PC-3 (cell line): ENCODE results near the gene RCN1. TPM values are rescaled to one million over a fixed set of nuclear protein-coding genes. Genes with fewer than 3 reads are reported as not detected.

Experiments used
- ATAC-seq: fragments of 200-7000 bp; cut with Tn5 transposase; 2 replicates; pipeline ENCODE4 v1.9.1; 2020; ENCODE audit warnings: mild to moderate bottlenecking, moderate library complexity
- BruUV-seq: library from RNA; stranded (reverse); fragments of 400-500 nt; replicated peaks from 2 replicates; lab custom pipeline; 2021; lab: Mats Ljungman, UMichigan
- CTCF ChIA-PET: fragments of 300-600 bp; sonication (Branson Sonifier 250); formaldehyde crosslinking; loops from one replicate; lab custom pipeline; 2022; ENCODE audit warnings: antibody characterized with exemption; lab: Charles Lee
- POLR2A ChIA-PET: fragments of 300-600 bp; sonication (Branson Sonifier 250); formaldehyde crosslinking; loops from one replicate; lab custom pipeline; 2022; ENCODE audit warnings: antibody characterized with exemption; ENCODE audit not compliant: unreplicated experiment; lab: Charles Lee
- DNase-seq: peaks from one replicate; pipeline ENCODE4 v3.0.0-alpha.2; 2015
- H2AFZ ChIP-seq: fragments of 300-600 bp; sonication (generic); 2 replicates; pipeline ENCODE4 v1.6.0; 2016; ENCODE audit warnings: antibody characterized with exemption, low read length
- H3F3A ChIP-seq: fragments of 300-600 bp; sonication (generic); one replicate; pipeline ENCODE4 v1.6.0; 2017; ENCODE audit warnings: antibody characterized with exemption, low read length, control low read depth, mild to moderate bottlenecking; ENCODE audit not compliant: unreplicated experiment
- H3K27ac ChIP-seq: fragments of 300-600 bp; sonication (generic); 2 replicates; pipeline ENCODE4 v1.5.1; 2016; ENCODE audit warnings: mild to moderate bottlenecking, low read length
- H3K27me3 ChIP-seq: fragments of 300-600 bp; sonication (generic); 2 replicates; pipeline ENCODE4 v1.6.1; 2016; ENCODE audit warnings: low read length, mixed read lengths
- H3K36me3 ChIP-seq: fragments of 300-600 bp; sonication (generic); 2 replicates; pipeline ENCODE4 v1.6.1; 2016; ENCODE audit warnings: low read depth, mixed run types, low read length, mixed read lengths
- H3K4me1 ChIP-seq: fragments of 300-600 bp; sonication (generic); 2 replicates; pipeline ENCODE4 v1.5.1; 2016; ENCODE audit warnings: low read length; ENCODE audit not compliant: insufficient read depth
- H3K4me2 ChIP-seq: fragments of 300-600 bp; sonication (generic); 2 replicates; pipeline ENCODE4 v1.6.0; 2016; ENCODE audit warnings: low read length
- H3K4me3 ChIP-seq: fragments of 300-600 bp; sonication (generic); 2 replicates; pipeline ENCODE4 v1.5.1; 2016; ENCODE audit warnings: mild to moderate bottlenecking, low read length, mixed read lengths
- H3K79me2 ChIP-seq: fragments of 300-600 bp; sonication (generic); 2 replicates; pipeline ENCODE4 v1.6.1; 2017; ENCODE audit warnings: low read length, mixed read lengths
- H3K9ac ChIP-seq: fragments of 300-600 bp; sonication (generic); 2 replicates; pipeline ENCODE4 v1.6.0; 2016; ENCODE audit warnings: mild to moderate bottlenecking, low read length
- H3K9me2 ChIP-seq: fragments of 300-600 bp; sonication (generic); replicated peaks from 2 replicates; pipeline ENCODE4 v1.6.1; 2016; ENCODE audit warnings: mixed run types, low read length, mixed read lengths
- H3K9me3 ChIP-seq: fragments of 300-600 bp; sonication (generic); 2 replicates; pipeline ENCODE4 v1.6.1; 2016; ENCODE audit warnings: low read length, mixed read lengths
- H4K20me1 ChIP-seq: fragments of 300-600 bp; sonication (generic); 2 replicates; pipeline ENCODE4 v1.6.1; 2016; ENCODE audit warnings: low read length, mixed read lengths
- EZH2 ChIP-seq: fragments of 300-600 bp; sonication (generic); IDR thresholded peaks from one replicate; pipeline ENCODE4 v1.6.1; 2017; ENCODE audit warnings: antibody characterized with exemption, mild to moderate bottlenecking, low read length; ENCODE audit not compliant: unreplicated experiment
- EZH2phosphoT487 ChIP-seq: fragments of 300-600 bp; sonication (generic); IDR thresholded peaks from 2 replicates; pipeline ENCODE4 v1.6.1; 2018; ENCODE audit warnings: mild to moderate bottlenecking, antibody characterized with exemption, low read length, borderline replicate concordance
- intact Hi-C: fragments of 100-400 bp; cut with micrococcal nuclease; formaldehyde crosslinking; loops from 2 replicates; pipeline ENCODE4 v1.9.0; 2023
- total RNA-seq: library from RNA; depleted of rRNA; stranded (reverse); fragments of >200 nt; gene quantifications from 2 replicates; pipeline ENCODE4 v1.2.3, GENCODE V29; 2014
- TF ChIP-seq, protein P1 (sequence below): fragments of 300-600 bp; sonication (generic); conservative IDR thresholded peaks from 2 replicates; pipeline ENCODE4 v1.5.1; 2017; ENCODE audit warnings: antibody characterized with exemption, low read depth, mild to moderate bottlenecking, low read length

The RCN1 gene
- total RNA-seq, 1 experiment from 2014 or later = 110 TPM

DNA sequence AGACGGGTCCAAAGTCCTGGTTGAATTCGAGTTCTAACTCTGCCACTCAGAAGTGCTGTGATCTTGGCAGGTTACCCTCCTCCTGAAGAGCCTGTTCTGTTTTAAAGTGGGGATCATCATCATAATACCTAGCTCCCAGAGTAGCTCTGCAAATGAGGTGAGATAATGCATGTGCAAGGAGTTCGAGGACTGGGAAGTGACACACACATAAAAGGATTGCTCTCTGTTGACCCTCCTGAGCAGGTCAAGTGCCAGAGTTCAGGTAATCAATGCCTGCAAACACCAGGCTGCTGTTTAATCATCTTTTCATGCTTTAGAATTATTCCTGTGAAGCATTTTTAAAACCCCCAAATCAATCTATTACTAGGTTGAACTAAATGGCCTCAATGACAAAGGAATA is 19.9 kb downstream of the RCN1 start:
- DNase-seq = no peak
- ChIA-PET POLR2A (no interaction called here), CTCF (no interaction called here)
- H3K79me2 ChIP-seq = no peaks in the 10 kb centered on the region
- H4K20me1 ChIP-seq = no peaks in the 10 kb centered on the region
- no peaks in the 10 kb centered on the region for H3K27me3 ChIP-seq
- no peaks in the 10 kb centered on the region for H3F3A ChIP-seq
- H3K4me2 ChIP-seq = no peak overlapping the region
- H3K36me3 ChIP-seq = peaks cover 3% of the 10 kb centered on the region; the same call in 1 of the 2 replicates
- TF ChIP-seq EZH2phosphoT487 = no peak
- TF ChIP-seq EZH2 = no peak
- TF ChIP-seq, protein P1, sequence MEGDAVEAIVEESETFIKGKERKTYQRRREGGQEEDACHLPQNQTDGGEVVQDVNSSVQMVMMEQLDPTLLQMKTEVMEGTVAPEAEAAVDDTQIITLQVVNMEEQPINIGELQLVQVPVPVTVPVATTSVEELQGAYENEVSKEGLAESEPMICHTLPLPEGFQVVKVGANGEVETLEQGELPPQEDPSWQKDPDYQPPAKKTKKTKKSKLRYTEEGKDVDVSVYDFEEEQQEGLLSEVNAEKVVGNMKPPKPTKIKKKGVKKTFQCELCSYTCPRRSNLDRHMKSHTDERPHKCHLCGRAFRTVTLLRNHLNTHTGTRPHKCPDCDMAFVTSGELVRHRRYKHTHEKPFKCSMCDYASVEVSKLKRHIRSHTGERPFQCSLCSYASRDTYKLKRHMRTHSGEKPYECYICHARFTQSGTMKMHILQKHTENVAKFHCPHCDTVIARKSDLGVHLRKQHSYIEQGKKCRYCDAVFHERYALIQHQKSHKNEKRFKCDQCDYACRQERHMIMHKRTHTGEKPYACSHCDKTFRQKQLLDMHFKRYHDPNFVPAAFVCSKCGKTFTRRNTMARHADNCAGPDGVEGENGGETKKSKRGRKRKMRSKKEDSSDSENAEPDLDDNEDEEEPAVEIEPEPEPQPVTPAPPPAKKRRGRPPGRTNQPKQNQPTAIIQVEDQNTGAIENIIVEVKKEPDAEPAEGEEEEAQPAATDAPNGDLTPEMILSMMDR = no peak
- no peak for ATAC-seq
- H3K9ac ChIP-seq = no peak overlapping the region
- intact Hi-C loops = no loop called here
- no peaks in the 10 kb centered on the region for H3K9me3 ChIP-seq
- H3K4me1 ChIP-seq = peaks cover 19% of the 10 kb centered on the region
- no peaks in the 10 kb centered on the region for H3K9me2 ChIP-seq
- H3K4me3 ChIP-seq = no peak overlapping the region
- H2AFZ ChIP-seq = no peak overlapping the region
- no TSS peak for BruUV-seq
- H3K27ac ChIP-seq = no peak overlapping the region

- intact Hi-C loops = no loop called here
- no peak overlapping the region for H3K9ac ChIP-seq
- no peaks in the 10 kb centered on the region for H3K9me3 ChIP-seq
- no peak overlapping the region for H3K4me3 ChIP-seq
- ChIA-PET POLR2A (no interaction called here), CTCF (interaction anchor here (0.5 kb wide), 1 partner anchor 30 kb away, joined by 3 read pairs; no protein-coding TSS in a partner anchor)
- ATAC-seq (no peak), DNase-seq (no peak)
- no peaks in the 10 kb centered on the region for H3K9me2 ChIP-seq
- no peaks in the 10 kb centered on the region for H3K36me3 ChIP-seq
- no peaks in the 10 kb centered on the region for H3K79me2 ChIP-seq
- H3K27me3 ChIP-seq = no peaks in the 10 kb centered on the region
- H3K27ac ChIP-seq = no peak overlapping the region
- no peaks in the 10 kb centered on the region for H3F3A ChIP-seq
- H2AFZ ChIP-seq = no peak overlapping the region
- no peaks in the 10 kb centered on the region for H4K20me1 ChIP-seq
- peaks cover 25% of the 10 kb centered on the region for H3K4me1 ChIP-seq
- BruUV-seq = no TSS peak
- H3K4me2 ChIP-seq = no peak overlapping the region
- TF ChIP-seq EZH2phosphoT487 (no peak), EZH2 (no peak)
- TF ChIP-seq, protein P1 = no peak
Observed at GRCh38 chr11:32113200-32113919, 22.5 kb downstream of the RCN1 start.

- ATAC-seq (no peak), DNase-seq (no peak)
- no peak overlapping the region for H2AFZ ChIP-seq
- no peaks in the 10 kb centered on the region for H3K9me2 ChIP-seq
- TF ChIP-seq, protein P1 = no peak
- TF ChIP-seq EZH2 (no peak), EZH2phosphoT487 (no peak)
- no peaks in the 10 kb centered on the region for H3K79me2 ChIP-seq
- peaks cover 23% of the 10 kb centered on the region for H3K4me1 ChIP-seq
- no peaks in the 10 kb centered on the region for H4K20me1 ChIP-seq
- H3K27ac ChIP-seq = no peak overlapping the region
- ChIA-PET POLR2A (no interaction called here), CTCF (no interaction called here)
- no peak overlapping the region for H3K9ac ChIP-seq
- H3K36me3 ChIP-seq = no peaks in the 10 kb centered on the region
- H3K9me3 ChIP-seq = no peaks in the 10 kb centered on the region
- no peaks in the 10 kb centered on the region for H3K27me3 ChIP-seq
- no peak overlapping the region for H3K4me2 ChIP-seq
- no peak overlapping the region for H3K4me3 ChIP-seq
- intact Hi-C loops = no loop called here
- no peaks in the 10 kb centered on the region for H3F3A ChIP-seq
- no TSS peak for BruUV-seq
Observed at GRCh38 chr11:32113920-32114203, 23.0 kb downstream of the RCN1 start.
